ENCODE measurements around the gene CARD10.

Gene CARD10

DNA sequence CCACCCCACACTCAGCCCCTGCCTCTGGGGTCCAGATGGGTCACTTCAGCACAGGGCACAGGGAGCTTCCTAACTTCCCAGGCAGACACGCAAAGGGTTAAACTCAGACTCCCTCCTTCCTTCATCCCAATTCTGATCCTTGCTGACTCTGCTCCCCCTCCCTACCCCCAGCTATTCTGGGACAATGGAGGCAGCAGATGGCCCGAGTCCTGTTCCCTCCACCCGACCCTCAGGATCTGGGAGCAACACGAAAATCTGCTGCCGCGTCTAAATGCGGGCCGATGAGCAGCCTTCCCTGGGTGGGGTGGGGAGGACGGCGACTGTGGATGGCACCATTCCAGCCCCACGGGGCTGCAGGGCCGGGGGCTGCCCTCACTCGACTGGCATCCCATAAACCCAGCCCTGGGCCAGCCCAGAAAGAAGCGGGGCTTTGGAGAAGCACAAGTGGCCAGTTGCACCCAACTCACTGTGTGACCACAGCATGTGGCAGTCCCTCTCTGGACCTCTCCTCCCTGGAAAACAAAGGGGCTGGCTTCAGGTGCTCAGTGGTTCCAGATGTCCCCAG, 51.7 kb downstream of the CARD10 start:
- DNase-seq (ENCODE audit: low read depth in 2 of 2), result no peak

DNA sequence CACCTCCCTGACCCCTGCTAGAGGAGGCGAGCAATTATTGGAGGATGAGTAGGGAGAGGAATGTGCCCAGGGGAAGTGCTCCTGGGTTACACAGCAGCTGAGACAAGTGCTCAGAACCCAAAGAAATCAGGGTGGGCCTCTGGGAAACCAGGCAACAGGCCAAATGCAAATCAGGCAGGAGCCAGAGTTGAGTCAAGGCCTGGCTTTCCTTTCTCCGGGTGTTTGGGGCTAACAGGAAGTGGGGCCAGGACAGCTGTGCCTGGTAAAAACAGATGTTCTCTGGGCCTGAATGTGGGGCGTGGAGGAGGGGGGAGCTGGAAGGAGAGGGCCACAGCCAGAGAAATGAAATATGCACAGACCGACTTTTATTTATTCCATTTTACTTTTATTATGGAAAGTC, 55.0 kb downstream of the CARD10 start:
- DNase-seq (ENCODE audit: low read depth in 2 of 2), result no peak

DNA sequence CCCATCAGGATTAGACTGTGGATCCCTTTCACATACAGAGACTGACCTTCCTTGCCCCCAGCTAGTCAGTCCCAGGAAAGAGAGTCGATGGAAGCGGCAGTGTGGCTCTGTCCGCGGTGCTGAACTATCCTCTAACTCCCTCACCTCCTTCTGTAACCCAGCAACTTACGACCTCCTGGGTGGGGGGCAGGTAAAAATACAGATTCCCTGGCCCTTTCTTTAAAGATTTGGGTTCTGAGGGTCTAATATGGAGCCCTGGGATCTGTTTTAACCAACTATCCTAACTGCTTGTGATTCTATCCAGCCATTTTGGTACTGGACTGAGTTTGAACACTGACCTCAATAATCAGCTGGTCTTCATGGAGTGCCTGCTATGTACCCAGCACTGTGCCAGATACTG, 56.2 kb downstream of the CARD10 start:
- no peak for DNase-seq (ENCODE audit: low read depth in 2 of 2)

DNA sequence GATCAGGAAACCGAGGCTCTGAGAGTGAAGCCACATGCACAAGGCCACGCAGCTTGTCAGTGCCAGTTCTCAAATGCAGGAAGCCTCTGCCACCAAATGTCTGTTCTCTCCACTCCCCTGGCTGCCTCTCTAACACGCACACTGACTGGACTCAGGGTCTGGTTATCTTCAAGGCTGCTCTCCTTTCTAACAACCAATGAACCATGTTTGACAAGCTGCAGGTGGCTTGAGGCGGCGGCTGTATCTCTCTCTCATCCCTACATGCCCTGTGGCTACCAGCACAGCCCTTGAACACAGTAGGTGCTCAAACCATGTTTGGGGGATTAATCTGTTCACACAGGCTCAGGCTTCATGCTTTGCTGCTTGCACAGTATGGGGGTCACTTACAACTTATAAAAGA, 56.8 kb downstream of the CARD10 start:
- no peak for DNase-seq (ENCODE audit: low read depth in 2 of 2)

DNA sequence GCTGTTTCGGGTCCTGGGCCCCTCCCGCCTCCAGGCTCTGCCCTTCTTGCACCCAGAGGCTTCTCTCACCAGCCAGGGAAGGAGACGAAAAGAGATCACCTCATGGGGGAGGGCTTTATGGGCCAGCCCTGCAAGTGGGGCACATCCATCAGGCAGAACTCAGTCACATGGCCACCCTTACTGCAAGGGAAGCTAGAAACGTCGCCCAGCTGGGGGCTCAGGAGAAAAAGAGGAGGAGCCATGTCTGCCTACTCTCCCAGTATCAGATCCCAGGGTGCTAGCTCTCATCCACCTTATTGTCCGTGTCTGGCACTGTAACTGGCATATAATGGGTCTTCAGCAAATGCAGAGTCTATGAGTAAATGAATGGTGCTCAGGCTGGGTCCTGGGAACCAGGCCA, 57.3 kb downstream of the CARD10 start:
- no peak for DNase-seq (ENCODE audit: low read depth in 2 of 2)

DNA sequence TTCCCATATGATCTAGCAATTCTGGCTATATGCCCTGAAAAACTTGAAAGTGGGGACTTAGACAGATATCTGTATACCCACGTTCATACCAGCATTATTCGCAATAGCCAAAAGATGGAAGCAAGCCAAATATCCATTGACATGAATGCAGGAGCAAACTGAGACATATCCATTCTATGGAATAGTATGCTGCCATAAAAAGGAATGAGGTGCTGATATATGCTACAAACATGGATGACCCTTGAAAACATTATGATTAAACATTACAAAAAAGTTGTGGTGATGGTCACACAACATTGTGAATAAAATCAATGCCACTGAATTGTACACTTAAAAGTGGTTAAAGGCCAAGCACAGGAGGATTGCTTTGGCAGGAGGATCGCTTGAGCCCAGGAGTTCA, 58.5 kb downstream of the CARD10 start:
- DNase-seq (ENCODE audit: low read depth in 2 of 2), result no peak

DNA sequence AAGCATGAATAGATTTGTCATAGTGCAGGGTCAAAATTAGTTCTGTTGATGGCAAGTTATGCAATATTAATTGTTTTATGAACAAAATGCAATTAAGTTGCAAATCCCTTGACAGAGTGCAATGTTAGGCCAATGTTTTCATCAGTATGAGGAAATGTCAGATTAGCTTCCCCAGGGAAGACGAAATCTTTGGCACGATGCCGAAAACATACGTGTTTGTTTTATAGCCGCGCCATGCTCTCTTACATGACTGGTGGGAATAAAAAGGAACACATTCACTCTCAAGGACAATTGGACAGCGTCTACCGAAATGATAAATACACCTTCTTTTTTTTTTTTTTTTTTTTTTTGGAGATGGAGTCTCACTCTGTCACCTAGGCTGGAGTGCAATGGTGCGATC, 60.0 kb downstream of the CARD10 start:
- no peak for DNase-seq (ENCODE audit: low read depth in 2 of 2)

DNA sequence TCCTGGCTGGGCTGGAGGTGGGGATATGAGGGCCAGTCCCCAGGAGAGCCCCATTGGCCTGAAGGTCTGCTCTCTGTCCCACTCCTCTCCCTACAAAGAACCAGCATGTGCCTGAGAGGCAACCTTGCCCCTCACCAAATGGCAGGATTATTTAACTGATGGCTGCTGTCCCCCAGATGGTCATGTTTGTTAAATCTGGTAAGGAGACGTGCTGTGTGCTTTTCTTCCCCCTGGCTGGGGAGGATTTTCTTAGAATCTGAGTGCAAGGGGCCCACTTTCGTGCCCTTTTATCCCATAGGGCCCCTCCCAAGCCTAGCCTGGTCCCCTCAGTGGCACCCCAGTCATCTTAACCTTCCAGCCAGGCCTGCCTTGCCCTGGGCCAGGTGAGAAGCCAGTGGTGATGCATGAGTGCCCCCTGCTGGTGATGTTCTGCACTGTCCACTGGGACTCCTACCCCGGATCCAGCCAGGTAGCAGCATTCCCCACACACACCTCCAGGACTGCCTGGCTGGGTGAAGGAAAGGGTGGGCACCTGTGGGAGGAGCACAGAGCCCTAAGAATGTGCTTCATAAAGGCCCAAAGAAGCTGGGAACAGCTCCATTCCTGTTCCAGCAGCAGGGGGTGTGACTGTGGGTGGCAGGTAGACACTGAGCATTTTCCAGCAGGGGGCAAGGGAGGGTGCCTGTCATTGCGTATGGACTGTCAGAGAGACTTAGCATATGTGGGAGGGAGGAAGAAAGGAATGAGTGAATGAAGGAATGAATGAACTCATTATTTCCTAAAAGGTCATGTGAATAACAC, 61.9 kb downstream of the CARD10 start:
- no peak for DNase-seq (ENCODE audit: low read depth in 2 of 2)

DNA sequence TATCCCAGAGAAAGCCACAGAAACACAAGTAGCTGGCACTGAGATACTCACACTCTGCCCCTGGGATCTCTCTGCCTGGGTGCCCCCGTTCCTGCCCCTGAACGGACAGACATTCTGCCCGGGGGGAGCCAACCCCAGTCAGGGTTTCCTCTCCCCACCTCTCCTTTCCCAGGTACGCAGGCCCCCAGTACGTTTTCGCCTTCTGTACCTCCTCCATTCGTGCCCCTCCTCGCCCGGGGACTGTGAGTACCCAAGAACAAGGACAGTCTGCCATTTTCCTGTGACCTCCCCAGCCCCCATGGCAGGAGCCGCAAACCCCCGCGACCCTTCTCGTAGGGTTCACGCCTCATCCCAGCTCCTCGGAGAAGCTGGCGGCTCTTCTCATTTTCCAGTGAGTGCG, 62.9 kb downstream of the CARD10 start:
- no peak for DNase-seq (ENCODE audit: low read depth in 2 of 2)

DNA sequence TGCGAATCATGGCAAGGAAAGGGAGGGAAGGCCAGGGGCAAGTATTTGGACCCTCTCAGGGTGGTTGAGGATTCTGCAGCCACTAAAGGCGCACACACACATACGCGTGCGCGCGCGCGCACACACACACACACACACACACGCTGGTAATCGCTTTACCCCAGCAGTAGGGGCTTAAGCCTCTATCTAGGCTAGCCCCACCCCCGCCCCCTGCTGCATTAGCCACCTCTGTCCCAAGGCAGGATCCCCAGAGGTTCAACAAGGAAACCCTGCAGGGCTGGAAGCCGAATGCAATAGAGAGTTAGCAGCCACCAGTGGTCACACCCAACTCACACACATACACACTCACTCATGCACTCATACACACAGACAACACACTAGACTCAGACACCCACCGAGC, 63.3 kb downstream of the CARD10 start:
- no peak for DNase-seq (ENCODE audit: low read depth in 2 of 2)

DNA sequence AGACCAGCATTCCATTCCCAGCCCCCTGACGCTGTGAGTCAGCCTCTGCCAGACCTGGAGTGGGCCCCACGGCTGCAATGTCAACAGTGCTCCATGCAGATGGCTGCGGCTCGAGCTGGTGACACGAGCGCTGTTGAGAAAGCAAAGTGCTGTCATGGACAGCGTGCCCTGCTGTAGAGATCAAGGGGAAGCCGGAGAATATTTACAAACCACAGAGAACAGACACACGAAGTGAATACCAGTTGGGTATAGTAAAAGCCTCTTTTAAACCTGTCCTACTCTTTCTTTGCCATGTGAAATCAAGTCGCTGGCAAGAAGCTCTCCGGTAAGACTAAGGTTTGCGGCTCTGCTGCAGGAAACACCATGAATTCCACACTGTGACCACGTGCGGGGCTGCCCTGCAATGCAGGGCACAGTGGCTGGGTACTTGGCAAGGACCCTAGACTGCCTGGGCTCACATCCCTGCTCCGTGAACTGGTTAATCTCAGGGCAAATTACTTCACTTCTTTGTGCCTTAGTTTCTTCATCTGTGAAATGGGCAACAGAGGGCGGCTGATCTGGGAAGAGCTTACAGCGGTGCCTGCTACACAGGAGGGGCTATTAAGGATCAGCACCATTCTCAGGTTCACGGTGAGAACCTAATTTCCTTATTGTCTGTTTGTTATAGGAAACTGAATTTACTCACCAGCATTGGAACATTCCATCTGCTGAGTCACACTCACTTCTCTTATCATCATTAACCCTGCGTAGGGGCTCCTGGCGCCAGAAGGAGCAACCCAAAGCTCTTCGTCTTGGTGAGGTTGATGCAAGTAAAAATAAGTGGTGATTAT, 64.1 kb downstream of the CARD10 start:
- DNase-seq (ENCODE audit: low read depth in 2 of 2), result peak; percentile 59 to 61

DNA sequence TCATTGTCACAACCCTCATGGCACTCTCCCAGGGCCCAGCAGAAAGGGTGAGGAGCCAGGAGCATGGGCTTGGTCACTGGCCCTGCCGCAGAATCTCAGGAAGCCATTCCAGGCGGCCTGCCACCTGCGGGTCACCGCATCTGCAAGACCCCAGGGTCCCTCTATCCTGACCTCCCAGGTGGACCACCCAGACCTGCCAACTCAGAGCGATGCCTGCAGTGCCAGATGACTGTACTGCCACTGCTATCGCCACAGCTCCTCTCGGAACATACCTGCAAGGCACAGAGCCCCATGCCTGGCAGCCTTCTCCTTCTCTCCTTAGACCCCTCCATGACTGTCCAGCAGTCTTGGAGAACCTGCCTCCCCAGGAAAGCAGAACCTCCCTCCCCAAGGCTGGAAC, 65.5 kb downstream of the CARD10 start:
- DNase-seq (ENCODE audit: low read depth in 2 of 2), result no peak

DNA sequence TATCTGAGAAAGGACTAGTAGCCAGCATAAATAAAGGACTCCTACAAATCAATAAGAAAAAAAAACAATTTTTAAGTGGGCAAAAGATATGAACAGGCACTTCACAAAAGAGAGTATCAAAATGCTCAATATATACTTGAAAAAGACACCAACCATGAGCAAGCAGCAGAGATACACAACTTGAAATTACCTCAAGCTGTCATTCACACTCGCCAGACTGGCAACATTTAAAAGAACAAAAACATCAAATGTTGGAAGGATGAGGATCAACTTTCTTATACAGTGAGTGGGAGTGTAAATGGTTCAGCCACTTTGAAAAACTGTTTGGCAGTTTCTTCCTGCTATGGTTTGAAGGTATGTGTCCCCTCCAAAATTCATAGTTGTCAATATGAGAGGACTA, 68.0 kb downstream of the CARD10 start:
- no peak for DNase-seq (ENCODE audit: low read depth in 2 of 2)

DNA sequence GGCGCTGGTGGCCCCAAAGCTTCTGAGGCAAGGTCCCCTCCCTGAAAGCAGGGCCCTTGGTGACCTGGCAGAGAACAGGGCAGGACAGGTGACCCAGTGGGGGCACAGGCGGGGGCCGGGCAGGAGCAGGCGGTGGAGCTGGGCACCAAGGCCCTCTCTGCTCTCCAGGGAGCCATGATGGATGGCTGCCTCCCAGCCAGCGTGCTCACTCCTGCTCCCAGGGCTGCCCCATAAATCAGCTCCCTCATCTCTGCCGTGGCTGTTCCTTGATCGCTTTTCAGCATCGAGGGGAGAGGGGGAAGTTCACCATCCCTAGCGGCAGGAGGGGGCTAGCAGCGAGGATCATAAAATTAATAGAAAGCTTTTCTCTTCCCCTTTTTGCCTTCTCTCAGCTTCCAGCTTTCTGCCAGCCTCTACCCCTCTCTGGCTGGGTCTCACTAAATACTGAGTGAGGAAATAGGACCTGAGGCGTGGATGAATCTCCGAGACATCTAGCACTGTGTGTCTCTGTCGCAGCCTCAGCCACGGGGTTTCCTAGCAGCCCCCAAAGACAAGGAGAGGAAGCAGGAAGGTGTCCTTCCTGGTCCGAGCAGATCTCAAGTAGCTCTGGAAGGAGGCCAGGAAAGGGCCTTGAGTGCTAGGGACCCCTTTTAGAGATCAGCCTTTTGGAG, 69.7 kb downstream of the CARD10 start:
- DNase-seq (ENCODE audit: low read depth in 2 of 2), result no peak

DNA sequence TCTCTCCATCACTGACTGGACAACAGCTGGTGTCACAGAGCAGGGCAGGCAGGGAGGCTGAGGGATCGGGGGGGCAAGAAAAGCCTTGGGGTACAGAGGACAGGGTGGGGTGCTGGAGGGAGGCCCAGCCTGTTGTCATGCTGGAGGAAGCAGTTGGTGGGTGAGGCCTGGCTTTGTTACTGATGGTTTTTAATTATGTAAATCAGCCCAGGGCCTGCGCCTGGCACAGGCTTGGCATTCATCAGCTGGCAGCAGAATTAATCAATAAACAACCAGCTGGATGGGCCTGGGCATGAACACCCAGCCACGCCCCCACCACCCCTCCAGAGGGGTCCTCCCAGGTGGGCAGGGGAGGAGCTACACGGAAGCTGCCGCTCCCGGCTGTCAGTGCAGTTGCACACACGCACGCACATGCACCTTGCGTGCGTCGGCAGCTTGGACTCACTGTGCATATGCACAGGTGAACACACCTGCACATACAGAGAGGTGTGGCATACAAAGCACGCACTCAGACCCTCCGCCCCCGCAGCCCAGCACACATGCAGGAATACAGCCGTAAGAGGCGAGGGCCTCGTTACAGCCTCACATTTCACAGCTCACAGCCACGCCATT, 70.6 kb downstream of the CARD10 start:
- no peak for DNase-seq (ENCODE audit: low read depth in 2 of 2)

DNA sequence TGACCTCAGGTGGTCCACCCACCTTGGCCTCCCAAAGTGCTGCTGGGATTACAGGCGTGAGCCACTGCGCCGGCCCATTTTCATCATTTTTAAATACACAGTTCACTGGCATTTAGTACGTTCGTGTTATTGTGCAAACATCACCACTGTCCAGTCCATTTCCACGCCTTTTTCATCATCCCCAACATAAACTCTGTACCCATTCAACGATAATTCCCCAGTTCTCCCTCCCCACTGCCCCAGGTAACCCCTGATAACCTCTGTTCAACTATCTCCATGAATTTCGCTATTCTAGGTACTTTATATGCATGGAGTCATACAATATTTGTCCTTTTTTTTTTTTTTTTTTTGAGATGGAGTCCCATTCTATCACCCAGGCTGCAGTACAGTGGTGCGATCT, 73.7 kb downstream of the CARD10 start:
- no peak for DNase-seq (ENCODE audit: low read depth in 2 of 2)

DNA sequence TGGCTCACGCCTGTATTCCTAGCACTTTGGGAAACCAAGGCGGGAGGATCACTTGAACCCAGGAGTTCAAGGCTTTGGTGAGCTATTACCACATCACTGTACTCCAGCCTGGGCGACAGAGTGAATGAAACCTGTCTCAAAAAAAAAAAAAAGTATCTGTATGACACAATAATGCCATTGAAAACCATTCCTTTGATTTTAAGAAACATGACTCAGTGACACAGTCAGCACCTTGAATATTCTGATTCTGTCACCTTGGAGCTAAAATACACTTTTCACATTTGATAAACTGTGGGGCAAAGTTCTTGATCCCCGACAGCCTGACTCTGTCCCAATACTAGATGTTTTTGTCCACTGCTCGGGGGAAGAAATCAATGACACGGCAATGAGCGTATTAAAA, 75.2 kb downstream of the CARD10 start:
- DNase-seq (ENCODE audit: low read depth in 2 of 2), result no peak

DNA sequence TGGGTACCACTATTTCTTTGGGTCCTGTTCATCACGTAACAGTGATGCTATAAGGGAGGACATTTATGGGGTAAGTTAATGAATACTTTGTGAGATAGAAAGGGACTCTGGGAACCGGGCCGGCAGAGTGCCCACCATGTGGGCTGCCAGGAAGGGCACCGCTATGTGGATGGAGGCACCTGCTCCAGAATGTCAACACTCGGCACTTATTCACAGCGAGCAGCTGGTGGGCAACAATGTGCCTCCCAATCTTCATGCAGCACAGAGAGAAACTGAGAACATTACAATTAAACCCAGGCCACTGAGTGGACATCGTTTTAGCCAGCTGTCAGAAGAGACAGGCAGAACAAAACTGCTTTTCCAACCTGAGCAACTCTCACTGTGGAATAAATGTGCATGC, 76.1 kb downstream of the CARD10 start:
- no peak for DNase-seq (ENCODE audit: low read depth in 2 of 2)

DNA sequence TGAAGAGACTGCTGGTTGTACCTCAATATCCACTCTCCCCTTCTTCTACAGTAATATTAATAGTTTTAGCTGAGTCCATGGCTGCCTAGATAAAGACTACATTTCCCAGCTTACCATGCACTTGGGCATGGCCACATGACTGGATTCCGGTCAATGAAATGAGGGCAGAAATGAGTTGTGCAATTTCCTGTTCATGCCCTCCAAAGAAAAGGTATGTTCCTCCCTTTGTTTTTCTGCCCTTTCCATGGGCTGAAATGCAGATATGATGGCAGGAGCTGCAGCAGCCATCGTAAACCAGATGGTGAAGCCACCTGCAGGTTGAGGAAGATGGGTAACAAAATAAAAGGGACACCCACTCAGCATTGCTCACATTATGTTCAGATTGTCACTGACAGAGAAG, 76.7 kb downstream of the CARD10 start:
- DNase-seq (ENCODE audit: low read depth in 2 of 2), result no peak

DNA sequence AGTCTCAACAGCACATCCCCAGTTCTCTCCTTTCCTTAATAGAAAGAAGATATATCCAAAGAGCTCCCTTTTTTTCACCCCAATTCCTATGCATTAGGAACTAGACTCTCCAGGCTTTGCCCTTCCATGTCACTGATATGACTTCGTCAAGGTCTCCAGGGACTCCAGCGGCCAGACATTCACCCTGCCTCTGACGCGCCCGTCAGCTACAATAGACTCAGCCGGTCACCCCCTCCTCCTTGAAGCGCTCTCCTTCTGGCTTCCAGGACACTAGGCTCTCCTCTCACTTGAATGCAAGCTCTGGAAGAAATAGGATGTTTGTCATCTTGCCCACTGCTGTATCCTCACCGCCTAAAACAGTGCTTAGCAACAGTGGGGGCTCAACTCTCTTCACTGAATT, 77.1 kb downstream of the CARD10 start:
- no peak for DNase-seq (ENCODE audit: low read depth in 2 of 2)

DNA sequence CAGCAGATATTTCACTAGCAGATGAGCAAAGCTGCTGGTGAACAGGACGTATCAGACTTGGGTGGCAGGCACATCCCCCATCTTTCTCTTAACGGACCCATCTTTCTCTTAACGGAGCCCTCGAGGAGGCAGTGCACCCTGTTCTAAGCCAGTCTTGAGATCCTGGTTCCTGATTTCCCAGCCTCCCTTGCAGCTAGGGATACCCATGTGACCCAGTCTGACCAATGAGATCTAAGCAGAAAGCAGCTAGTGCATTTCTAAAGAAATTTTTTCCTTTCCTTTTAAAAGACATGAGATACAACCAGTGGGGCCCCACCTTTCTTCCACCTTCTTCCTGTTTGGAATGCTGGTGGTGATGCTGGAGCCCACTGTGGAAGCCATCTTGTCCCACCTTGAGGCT, 78.3 kb downstream of the CARD10 start:
- no peak for DNase-seq (ENCODE audit: low read depth in 2 of 2)
